Stimulated activated CD8-positive, alpha-beta memory T cell treated with anti-CD3 and anti-CD28 coated beads, Interleukin-7, amount 100 ng/mL, for 4 hours (primary cell): Measurements from ENCODE around the gene DNAJC6.

Experiments
- DNase-seq, 2 donors: peaks; one replicate each; pipeline ENCODE4 v3.0.0-alpha.2; 2020; ENCODE audit warnings: low read depth in 2 of 2

DNAJC6 gene

DNA sequence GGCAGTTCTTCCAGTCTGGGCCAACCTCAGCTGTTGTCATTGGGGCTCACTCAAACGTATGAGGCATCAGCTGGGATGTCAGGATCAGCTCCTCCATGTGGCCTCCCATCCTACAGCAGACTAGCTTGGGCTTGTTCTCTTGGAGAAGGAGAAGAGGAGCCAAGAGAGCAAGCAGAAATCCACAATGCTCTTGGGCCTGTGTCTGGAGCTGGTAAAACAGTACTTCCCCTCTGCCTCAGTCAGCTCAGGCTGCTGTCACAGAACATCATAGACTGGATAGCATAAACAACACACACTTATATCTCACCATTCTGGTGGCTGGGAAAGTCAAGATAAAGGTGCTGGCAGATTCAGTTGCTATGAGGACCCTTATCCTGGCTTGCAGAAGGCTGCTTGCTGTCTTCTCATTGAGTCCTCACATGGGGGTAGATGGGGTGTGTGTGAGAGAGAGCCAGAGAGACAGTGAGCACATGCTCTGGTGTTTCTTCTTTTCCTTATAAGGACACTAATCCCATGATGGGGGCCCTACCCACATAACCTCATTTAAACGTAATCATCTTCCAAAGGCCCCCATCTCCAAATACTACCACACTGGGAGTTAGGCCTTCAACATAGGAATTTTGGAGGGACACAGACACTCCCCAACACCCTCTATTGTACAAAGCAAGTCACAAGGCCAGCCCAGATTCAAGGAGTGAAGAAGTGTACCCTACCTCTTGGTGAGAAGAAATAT, 16.3 kb upstream of the DNAJC6 start:
- no peak for DNase-seq

DNA sequence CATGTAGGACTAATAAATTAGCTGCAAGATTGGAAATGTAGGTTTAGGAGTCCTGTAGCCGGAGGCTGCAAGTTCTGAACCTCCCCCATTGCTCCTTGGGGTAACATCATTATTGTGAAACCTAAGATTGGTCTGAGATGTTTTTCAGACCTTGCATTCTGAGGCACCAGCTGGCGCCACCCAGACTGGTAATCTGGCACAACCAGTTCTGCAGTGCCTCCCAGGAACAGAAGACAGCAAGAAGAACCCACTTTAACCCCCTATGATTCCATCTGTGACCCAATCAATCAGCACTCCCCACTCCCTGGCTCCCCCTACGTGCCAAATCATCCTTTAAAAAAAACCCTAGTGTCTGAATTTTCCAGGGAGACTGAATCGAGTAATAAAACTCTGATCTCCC, 11.6 kb upstream of the DNAJC6 start:
- no peak for DNase-seq

DNA sequence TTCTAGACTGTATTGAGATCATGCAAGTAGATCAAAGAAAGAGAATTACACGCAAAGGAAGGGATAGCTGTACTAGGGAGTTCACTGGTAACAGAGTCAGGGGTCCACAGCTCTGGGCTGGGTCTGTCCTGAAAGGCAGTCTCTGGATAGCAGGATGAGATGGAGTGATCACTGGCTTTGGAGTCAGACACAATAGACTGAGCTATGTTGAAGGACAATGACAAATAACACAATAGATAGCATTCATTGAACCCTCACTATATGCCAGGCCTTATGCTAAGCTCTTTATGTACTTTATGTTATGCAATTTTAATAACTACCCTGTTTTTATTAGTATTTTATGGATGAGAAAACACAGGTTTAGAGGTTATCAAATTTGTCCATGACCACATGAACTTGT, 10.0 kb upstream of the DNAJC6 start:
- no peak for DNase-seq

DNA sequence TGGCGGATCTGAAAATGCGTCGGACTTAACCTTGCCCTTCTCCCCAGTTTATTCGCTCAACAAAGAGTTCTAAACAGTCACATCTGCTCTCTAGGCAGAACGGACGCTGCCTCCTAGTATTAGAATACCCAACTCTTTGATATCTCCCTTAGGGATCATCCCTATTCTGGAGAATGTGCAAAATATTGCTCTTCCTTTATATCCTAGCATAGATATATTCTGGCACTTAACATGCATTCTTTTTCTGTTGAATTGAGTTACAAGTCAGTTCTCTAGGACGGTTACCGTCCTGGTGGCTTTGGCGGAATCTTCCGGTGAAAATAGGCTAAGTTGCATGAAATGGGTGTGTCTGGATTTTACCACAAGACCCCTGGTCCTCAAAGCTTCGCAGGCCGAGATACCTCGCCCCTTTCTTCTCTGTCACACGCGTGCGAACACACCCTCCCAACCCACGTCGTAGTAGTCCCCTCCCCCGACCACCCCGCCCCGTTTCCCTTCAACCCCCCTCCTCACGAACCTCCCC, 501 bp upstream of the DNAJC6 start:
- DNase-seq, result no peak

DNA sequence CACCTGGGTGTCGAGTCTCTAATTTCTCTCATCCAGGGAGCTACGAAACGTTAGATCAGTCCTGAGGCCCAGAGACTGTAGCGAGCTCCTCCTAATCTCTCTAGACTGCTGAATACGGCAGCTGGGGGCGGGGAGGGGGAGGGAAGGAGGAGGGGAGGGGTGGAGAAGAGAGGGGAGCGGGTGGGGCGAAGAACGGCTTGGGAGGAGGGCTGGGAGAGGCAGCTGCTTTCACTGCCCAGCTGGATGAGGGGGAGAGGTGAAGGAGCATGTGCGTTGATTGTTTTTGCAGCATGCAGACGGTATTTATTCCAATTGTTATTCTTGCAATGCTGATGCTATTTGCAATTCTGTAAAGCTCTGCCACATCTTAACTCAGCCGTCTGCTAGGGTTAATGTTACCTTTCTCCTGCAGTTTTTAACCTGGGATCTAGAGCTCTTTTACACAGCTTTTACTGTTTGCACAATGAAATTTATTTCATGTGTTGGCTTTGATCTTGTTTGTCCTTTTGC, 790 bp downstream of the DNAJC6 start:
- DNase-seq, result no peak

DNA sequence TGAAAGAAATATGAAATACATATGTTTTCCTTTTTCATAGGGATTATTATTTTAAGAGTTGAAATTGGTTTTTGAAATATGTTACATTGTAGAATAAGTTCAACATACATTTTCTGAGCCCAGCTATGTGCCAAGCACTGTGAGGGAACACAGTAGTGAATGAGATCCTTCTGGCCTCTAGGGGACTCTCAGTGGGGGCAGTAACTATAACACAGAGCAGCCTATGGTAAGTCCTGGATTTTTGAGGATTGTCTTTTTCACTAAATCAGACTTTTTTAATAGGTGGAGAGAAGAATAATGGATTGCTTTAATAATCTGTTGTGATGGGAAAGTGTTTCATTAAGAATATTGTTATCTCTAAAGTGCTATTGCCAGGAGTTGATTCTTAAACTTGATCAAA, 2.4 kb downstream of the DNAJC6 start:
- DNase-seq, result no peak

DNA sequence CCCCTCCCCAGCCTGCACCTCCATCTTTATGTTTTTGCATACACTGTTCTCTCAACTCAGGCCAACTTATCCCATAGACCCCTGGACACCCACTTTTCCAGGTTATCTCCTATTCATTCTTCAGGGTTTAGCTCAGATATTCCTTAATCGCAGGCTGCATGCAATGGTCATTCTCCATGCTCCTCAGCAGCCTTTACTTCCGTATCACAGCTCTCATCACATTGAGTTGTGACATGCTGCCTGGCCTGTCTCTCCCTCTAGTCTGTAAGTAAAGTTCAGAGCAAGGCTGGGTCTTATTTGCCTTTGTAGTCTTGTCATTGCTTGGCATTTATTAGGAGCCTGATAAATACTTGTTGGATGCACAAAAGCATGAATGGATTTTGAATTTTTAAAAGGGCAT, 6.9 kb downstream of the DNAJC6 start:
- no peak for DNase-seq

DNA sequence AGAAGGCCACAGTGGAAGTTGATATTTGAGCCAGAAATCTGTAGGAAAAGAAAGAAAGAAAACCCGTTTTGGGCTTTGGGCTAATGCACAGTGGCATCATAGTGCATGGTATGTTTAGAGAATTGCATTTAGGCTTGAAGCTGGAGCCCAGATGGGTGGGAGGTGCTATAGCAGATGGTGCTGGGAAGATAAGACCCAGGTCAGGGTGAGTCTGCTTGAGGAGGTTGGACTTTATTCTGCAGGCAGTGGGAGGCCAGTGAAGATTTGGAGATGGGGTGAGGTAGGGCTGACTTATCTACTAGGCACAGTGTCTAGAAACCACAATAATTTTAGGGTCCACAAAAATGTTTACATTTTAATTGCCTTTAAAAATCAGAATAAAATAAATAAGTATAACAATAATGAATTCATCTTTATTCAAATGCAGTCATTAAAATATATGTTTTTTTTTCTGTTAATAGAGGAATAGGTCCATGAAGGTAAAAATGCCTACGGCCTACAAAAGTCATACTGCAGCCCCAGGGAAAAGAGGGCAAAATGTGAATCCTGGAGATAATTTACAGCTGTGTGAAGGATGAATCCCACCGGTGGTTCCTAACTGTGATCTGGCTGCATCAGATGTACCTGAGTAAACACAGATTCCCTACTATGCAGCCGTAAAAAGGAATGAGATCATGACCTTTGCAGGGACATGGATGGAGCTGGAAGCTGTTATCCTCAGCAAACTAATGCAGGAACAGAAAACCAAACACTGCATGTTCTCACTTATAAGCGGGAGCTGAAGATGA, 8.7 kb downstream of the DNAJC6 start:
- DNase-seq, result no peak

DNA sequence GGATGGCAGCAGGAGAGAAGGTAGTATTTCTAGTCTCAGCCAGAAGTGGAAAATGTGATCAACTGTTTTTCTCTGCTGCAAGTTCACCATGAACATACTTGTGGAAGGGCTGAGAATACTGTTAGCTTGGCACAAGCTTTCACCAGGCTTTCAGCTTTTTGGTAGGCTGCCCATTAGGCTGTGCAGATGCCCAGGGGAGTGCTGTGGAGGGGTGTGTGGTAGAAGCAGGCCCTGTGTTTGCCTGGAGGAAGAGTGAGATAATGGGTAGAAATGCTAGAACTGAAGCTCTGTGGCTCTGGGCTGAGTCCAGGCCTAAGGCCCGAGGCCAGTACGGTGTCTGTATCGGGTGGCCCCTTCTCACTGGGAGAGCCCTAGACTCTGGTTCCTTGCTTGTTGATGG, 9.8 kb downstream of the DNAJC6 start:
- no peak for DNase-seq

DNA sequence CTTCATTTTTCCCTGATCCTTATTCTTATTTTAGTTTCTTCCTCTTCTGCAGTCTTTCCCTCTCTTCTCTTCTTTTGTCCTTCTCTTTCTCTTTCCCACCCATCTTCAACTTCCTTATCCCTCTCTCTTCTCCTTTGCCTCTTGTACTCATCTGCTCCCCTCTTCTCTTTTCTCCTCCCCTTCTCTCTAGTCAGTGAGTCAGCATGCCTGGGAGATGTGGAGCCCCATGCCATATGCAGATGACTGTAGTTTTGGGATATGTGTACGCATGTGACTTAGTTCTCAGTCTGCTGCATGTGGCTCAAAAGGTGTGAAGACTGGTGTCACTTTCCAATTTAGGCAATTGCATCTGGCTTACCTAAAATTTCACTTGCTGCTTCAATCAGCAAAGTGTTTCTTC, 10.4 kb downstream of the DNAJC6 start:
- no peak for DNase-seq

DNA sequence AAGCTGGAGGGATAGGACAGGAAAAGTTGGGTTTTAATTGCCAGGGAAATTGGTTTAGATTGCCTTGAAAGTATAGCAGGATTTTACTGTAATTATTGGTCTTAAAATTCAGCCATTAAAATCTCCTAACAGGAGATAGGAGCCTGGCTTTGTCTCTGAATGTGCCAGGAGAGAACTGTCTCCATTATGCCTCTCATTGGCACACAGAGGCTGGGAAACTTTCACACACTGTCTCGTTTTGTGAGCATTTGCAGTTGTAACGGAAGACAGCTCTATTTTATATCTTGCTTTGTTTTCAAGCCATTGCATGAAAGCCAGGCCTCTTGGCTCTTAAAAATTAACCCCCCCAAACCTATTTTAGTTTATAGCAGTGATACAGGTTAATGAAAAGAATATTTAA, 12.5 kb downstream of the DNAJC6 start:
- no peak for DNase-seq

DNA sequence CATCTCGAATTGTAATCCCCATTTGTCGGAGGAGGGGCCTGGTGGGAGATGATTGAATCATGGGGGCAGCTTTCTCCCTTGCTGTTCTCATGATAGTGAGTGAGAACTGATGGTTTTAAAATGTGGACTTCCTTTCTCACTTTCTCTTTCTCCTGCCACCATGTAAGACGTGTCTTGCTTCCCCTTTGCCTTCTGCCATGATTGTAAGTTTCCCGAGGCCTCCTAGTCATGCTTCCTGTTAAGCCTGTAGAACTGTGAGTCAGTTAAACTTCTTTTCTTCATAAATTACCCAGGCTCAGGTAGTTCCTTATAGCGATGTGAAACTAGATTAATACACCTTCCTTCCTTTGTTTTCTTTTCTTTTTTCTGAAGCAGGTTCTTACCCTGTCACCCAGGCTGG, 13.9 kb downstream of the DNAJC6 start:
- DNase-seq, result no peak

DNA sequence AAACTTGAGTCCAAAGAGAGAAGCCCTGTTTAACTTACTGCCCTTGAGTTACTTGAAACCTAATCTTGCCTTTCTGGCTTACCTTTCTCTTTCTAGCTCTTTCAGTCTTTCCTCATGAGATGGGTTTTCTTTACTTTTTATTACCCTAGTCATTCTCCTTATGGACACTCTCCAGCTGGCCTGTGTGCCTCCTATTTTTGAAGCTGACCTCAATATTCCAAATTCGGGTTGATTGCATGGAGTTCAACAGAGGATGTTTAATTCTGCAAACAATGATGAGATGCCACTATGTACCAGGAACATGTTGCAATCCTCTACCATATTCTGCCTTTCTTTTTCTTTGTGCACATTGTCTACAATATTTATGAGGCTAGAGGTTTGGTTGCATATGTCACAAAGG, 20.7 kb downstream of the DNAJC6 start:
- DNase-seq, result no peak

DNA sequence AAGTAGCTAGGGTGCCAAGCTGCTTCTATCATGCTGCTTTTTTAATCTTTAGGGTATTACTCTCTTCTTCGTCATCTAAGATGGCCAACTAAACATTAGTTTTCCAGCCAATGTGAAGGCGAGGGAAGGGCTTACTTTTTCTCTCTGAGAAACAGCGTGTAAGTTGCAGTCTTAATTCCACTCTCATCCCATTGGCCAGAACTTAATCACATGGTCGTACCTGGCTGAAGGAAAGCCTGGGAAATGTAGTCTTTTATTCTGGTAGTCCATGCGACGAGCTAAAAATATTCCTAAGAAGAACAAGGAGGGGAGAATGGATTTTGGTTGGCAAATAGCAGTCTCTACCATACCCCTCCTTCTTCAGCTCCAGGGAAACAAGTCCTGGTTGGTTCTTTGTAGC, 21.5 kb downstream of the DNAJC6 start:
- no peak for DNase-seq

DNA sequence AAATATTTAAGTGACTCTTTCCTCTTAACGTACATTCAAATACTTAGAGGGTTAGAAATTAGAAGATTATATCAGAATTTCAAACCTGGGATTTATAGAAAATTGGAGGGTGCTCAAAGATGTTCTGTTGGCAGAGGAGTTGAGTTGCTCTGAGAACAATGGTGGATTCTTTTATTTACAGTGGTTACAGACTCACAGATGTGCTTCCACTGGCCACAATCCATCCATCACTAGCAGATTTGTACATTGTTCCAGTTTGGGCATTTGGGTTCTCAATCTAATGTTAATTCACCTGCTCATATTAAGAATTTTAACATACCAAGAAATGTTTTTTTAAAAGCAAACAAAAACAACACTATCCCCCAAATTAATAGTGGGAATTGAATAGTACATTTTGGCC, 23.5 kb downstream of the DNAJC6 start:
- no peak for DNase-seq

DNA sequence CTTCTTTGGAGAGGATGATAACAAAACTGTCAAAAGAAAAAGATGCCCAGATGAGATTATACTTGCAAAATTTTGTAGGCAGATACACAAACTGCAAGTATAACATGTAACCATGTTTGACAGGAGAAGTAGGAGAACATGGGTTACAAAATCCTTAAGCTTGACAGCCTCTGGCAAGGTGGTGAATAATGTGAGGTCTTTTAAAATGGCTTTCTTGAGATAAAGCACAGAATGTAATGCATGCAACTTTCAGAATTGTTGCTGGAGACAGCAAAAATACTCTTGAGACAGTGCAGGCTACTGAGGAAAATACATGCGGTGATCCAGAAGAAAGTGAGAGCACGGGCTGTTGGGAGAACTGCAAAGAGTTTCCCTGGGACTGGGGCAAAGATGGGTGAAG, 24.7 kb downstream of the DNAJC6 start:
- no peak for DNase-seq

DNA sequence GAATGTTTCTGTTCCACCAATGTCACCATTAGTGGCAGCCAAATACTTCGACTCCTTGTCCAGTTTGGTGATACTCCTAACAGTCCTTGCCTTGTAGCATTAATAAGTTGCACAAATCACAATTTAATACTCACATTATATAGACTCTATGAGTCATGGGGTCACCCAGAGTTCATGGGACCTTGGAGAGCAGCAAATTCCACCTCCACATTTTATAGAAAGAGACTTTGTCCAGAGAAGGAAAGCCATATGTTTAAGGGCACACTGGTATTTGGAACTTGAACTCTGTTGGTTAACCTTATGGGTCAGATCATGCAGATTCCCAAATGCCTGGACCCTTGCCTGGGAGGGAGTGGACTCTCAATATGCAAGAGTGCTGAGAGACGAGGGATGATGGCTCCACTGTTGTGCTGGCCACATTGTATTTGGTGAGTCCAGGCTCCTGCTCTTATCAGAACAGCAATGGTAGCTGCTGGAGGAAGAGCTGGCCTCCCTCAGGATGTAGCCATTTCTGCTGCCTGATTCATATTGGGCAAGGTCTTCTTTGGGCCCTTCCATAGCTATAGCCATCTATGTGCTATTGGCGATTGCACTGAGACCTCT, 30.6 kb downstream of the DNAJC6 start:
- DNase-seq, result no peak

DNA sequence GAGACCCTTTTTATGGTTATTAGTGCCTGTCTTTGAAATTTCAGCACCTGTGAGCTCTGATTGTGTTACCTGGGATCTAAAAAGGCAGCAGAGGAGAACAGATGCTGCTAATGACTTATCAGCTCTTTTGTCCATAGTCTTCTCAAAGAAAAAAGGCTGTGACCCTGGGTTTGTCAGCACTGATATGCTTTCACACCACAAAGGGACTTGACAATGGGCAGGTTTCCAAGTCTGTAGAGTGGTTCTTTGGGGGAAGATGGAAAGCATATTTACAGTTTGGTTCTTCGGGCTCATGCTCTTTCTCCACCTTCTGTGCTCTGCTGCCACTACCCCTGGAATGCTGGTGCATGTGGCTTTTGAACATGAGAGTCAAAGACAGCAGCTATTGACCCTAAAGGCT, 32.0 kb downstream of the DNAJC6 start:
- DNase-seq, result no peak

DNA sequence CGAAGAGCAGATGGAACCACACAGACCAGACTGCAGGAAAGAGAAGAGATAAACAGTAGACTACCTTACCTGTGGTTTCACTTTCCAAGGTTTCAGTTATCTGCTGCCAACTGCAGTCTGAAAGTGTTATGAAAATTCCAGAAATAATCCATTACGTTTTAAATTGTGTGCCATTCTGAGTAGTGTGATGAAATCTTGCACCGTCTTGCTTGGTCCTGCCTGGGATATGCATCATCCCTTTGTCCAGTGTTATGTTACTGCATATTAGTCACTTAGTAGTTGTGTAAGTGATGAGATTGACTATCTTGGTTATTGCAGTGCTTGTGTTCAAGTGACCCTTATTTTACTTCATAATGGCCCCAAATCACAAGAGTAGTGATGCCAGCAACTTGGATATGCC, 33.9 kb downstream of the DNAJC6 start:
- no peak for DNase-seq

DNA sequence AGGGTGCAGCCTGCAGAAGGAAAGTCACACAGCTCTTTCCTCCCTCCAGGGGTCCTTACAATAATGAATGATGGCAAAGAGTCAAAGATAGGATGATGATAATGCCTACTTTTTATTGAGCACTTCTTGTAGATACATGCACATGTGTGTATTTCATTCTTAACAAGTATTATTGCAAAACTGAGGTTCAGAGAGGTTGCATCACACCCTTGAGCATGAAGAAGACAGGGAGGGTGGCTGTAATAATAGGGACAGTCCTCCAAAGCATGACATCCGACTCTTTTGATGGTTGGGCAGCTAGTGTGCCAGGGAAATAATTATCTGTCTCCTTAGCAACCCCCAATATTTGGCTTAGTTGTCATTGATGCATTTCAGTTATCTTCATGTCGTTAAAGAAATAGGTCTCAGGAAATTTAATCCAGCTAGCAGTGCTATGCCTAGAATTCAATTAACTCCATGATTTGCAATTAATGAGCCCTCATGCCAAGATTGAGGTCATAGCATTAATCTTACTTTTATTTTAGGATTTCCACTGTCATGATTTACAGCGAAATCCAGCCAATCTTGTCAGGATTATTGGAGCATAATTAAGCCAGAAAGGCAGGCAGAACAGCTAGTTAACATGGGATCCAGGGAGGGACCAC, 35.0 kb downstream of the DNAJC6 start:
- no peak for DNase-seq

DNA sequence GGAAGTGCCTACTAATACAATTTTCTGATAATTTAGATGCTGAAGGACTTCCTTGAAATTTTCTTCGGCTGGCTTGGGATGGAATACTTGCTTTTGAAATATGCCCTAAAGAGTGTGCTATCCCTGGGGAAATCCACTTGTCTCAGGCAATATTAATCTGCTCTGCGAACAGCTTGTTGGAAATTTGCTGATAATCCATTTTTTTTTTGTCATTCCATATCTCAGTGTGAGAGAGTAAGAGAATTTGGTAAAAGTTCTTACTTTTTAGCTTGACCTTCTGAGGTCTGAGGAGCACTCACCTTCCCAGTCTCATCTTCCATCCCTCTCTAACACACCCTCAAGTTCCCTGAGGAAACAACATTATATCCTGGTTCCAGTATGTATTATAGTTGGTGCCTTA, 36.8 kb downstream of the DNAJC6 start:
- DNase-seq, result no peak

DNA sequence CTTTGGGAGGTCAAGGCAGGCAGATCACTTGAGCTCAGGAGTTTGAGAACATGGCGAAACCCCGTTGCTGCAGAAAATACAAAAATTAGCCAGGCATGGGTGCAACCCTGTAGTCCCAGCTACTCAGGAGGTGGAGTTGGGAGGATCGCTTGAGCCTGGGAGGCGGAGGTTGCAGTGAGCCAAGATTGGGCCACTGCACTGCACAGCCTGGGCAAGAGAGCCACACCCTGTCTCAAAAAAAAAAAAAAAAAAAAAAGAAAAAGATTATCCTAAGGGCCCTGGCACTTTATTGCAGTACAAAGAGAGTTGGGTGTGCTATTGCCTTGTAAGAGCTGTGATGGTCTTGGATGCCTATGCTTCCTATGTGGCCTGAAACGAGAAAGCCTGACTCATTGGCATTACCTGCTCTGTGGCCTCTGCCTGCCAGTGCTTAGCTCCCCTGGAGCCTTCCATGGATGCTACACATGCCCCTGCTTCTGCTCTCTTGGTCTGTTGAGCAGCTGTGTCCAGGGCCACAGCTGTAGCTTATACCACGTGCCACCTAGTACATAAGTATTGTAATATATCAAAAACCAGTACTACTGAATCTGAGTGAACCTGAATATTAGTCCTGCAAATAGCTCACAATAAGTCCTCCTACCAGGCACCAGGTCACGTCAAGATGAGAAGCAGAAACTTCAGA, 45.8 kb downstream of the DNAJC6 start:
- no peak for DNase-seq
